GM04503 (cell line): Measurements from ENCODE around the gene CNTN4.

Experiments used
- DNase-seq: peaks from one replicate; pipeline ENCODE4 v3.0.0-alpha.2; 2012; ENCODE audit warnings: low read depth

CNTN4 gene

GRCh38 chr3:2597615-2598014 lies 498.9 kb downstream of the CNTN4 start:
- no peak for DNase-seq

DNA sequence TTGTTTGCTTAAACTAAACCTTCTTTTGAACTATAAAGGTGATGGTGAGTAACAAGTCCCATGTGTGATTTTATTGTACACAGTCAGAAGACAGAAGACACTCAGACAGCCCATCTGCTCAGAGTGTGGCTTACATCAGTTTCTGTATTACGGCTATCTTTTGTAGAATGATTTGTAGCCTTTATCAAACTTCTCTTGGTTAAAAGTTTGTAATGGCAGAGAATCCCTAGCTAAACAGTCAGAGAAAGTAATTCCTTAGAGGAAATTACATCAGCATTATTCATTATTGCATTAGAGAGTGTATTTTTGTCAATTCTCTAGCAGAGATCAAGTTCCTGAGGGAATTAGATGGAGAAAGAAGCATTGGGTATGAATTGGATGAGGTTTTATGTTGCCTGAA lies 500.8 kb downstream of the CNTN4 start:
- DNase-seq = no peak

DNA sequence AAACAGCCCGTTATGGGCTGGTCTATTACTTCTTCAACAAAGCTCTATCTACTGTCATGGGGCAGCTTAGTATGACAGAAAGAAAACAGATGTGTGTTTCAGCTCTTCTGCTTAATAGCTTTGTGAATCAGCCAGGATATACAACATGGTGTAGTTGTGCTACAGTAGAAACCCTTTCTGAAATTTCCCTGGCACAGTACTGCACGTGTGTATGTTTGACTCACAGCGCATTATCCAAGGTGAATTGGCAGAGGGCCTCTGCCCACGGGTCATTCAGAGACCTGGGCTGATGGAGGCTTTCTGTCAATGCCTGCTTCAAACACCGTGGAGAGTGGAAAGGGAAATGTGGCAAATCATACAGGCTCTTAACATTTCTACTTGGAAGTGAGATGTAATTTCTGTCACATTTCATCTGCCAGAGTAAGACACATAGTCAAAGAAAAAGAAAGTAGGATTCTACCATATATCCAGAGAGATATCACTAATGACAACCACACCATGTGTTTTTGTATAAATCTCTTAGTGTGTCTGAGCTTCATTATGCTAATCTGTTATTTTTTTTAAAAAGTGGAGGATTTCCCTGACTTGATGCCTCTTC lies 505.1 kb downstream of the CNTN4 start:
- DNase-seq = no peak

GRCh38 chr3:2614578-2614977 lies 515.9 kb downstream of the CNTN4 start:
- no peak for DNase-seq

DNA sequence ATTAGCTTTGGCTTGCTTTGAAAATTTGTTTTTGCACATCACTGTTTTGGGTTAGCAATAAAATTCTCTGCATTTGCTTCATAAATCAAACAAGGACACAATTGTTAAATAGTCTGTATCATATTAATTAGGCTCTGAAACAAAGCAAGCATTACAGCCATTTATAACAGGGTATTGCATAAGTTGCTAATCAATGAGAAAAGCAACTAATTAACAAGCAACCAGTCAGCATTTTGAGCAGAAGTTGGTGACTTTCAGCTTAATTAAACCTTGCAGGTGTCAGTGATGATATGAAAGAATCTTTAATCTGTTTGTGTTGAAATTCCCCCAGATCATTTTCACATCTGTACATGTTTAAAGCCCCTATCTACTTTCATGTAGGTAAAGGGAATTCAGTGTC lies 516.4 kb downstream of the CNTN4 start:
- no peak for DNase-seq

DNA sequence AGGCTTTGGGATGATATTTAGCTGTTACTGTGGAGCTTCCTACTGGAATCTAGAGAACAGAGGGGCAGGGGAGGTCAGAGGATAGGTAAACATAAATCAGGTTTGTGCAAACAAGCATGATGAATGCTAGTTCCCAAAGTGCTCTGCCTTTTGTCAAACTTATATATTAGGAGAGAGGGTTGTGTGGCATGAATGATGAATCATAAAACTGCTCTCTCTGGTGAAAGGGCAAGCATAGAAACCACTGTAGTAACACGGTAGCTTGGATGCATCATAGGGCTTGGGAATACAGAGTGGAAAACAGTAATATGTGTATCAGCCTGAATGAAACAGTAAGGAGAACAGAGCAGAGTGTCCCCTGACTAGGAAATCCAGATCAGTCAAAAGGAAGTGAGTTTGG lies 524.8 kb downstream of the CNTN4 start:
- DNase-seq = no peak

- DNase-seq = no peak
Observed at GRCh38 chr3:2628117-2628516, 529.5 kb downstream of the CNTN4 start.

DNA sequence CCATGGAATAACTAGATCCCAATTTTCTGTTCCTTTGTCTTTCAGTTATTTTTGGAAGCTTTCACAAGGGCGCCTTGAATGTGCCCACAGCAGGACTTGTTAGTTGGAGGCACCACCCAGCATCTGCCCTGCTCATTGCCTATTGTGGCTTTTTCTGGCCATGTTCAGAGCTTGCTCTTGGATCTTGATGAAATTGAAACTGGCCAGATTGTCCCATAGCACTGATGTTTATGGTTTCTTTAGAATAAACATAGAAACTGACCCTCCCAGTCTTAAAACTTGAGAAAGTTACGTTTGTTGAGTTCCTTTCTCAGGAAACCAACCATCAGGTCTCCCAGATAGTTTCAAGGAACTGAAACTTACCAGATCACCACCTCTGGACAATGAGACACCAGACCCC lies 536.8 kb downstream of the CNTN4 start:
- DNase-seq = no peak

GRCh38 chr3:2643606-2644005 lies 544.9 kb downstream of the CNTN4 start:
- no peak for DNase-seq

GRCh38 chr3:2645001-2645400 lies 546.3 kb downstream of the CNTN4 start:
- DNase-seq = no peak

GRCh38 chr3:2650746-2651145 lies 552.1 kb downstream of the CNTN4 start:
- no peak for DNase-seq

DNA sequence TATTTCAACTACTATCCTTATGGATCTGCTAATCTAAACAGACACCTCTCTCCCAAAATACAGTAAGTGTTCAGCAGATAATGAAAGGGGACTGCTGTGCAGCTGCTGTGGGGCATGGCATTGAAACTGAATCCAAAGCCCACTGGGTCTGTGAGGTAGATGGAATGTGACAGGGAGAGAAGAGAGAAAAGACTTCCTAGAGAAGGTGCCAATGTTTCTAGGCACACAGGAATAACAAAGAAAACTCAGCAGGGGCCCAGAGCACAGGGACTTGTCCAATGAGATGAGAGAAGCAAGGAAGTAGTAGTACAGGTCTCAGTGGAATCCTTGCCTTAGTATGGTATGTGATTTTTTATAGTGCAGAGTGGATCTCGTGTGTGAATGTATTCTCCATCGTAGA lies 553.7 kb downstream of the CNTN4 start:
- no peak for DNase-seq

GRCh38 chr3:2653706-2654105 lies 555.0 kb downstream of the CNTN4 start:
- no peak for DNase-seq

- DNase-seq = no peak
Observed at GRCh38 chr3:2655229-2655701, 556.6 kb downstream of the CNTN4 start.

DNA sequence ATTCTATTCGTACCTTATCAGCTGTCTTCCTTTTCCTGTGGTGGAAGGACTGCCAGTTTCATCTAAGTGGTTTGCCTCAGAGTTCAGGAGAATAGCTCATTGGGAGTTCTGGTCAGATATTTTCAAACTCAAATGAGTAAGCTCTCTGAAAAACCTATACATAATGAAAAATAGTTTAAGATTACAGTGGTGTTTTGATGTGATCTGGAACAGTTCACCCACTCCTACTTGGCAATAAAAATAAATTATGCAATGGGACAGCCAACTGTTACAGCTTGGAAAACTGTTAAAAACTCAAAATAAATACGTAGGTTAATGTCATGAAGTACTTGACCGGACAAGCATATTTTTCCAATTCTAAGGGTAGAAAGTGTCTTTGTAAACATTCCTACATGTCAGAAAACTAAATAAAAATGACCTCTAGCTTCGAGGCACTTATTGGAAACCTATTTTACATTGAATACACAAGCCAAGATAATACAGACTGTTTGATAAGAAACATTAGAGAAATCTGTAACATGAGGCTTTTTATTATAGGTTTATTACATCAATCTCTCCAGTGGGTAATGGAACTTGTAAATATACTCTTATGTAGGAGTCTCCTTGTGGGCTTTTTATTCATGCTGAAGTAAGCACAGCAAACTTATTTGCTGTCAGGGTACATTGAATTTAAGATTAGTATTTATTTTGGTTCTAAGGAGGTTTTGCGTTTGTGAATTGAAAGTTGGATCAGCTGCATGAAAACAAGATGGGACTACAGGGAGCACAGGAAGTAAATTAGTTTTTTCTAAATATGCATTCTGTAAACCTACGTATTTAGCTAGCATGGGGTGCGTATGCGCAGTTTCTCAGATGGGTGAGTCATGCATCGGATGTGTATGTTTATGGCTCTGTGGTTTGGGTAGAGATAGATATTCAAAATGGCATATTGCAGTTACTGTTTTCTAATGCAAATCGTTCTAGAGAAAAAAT lies 558.4 kb downstream of the CNTN4 start:
- DNase-seq = no peak

DNA sequence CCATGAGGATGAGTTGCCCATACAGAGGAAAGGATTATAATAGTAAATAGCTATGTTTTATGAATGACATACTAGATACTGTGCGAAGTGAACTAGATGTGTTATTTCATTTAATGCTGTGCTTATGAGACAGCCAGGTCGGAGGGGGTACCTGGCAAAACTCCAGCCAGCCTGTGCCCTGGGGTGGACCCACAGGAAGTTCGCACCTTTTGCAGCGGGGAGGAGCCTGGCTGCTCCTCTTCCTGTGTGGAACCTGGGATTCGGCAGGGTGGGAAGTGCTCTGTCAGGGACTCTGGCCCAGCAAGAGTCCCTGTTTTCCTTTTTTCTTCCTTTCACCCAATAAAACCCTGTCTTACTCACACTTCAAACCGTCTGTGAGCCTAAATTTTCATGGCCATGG lies 559.3 kb downstream of the CNTN4 start:
- no peak for DNase-seq

DNA sequence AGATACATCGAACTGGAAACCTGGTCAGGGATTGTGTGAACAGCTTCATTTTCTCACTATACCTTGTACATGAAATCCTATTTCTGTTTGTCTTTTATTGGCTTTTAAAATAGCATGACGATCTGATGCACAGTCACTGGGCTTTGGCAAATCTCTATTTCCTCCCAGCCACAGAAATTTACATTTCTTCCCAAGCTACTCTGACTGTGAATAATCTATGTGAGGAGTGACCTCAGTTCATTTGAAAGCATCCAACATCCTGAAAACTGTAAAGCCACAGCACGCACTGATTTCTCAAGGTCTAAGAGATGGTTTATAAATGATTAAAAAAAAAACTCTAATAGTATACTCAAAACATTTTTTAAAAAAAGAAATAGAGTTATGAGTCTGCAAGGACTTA lies 561.2 kb downstream of the CNTN4 start:
- no peak for DNase-seq

DNA sequence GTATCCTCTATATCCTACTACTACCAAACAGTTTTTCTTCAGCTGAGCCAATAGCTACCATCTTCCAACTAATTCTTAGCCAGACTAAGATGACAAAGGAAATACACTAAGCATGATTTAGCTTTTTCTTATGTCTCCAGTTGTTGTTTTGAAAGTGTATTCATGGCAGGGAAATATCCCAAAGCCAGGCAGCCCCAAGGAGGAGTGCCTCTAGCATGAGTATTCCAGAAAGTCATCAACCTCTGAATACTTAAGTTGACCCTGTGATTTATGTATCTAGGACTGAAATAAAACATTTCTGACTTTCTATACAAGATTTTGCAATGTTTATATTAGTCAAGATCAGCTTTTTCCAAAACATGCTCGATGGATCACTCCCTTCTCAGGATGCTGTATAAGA lies 562.4 kb downstream of the CNTN4 start:
- DNase-seq = no peak

- no peak for DNase-seq
Observed at GRCh38 chr3:2677501-2677900, 578.8 kb downstream of the CNTN4 start.

- no peak for DNase-seq
Observed at GRCh38 chr3:2680236-2680635, 581.6 kb downstream of the CNTN4 start.

GRCh38 chr3:2684046-2684445 lies 585.4 kb downstream of the CNTN4 start:
- DNase-seq = no peak

GRCh38 chr3:2686816-2687502 lies 588.3 kb downstream of the CNTN4 start:
- DNase-seq = no peak

DNA sequence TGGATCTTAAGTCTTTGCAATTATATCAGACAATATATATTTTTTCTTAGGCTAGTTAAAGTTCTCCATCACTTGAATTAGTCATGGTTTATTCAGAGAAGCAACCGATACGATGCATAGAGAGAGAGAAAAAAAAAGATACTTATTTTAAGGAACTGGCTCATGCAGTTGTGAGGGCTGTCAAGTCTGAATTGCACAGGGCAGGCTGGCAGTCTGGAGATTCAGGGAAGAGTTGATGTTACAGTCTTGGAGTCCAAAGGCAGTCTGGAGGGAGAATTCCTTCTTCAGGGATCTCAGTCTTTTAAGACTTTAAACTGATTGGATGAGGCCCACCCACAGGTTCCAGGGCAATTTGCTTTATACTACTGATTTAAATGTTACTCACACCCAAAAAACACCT lies 598.9 kb downstream of the CNTN4 start:
- no peak for DNase-seq
